ENCODE data around the gene BBS12. TPM values are rescaled to one million over a fixed set of nuclear protein-coding genes. Genes with fewer than 3 reads are reported as not detected.

BBS12 gene
- total RNA-seq, 4 donors from 2014 or later, result 3.6 to 9.9 (median 6.2) TPM

DNA sequence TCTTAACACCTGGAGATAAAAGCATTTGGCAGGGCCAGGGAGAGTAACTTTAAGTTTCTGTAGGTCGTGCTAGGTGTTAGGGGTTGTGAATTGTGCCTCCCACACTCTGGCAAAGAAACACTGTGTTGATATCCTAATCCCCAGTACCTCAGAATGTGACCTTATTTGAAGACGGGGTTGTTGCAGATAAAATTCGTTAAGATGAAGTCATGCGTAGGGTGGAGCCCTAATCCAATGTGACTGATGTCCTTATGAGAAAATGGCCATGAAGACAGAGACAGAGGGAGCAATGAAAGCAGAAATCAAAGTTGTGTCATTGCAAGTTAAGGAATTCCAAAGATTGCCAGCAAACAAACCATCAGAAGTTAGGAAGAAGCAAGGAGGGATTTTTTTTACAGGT lies 40.5 kb upstream of the BBS12 start:
- no peak overlapping the region for H3K27ac ChIP-seq
- no peaks in the 10 kb centered on the region for H3K36me3 ChIP-seq
- intact Hi-C loops (cut with DNase I; ENCODE audit: low total_unique reads), result no loop called here
- DNase-seq, result no peak
- TF ChIP-seq, protein P1, sequence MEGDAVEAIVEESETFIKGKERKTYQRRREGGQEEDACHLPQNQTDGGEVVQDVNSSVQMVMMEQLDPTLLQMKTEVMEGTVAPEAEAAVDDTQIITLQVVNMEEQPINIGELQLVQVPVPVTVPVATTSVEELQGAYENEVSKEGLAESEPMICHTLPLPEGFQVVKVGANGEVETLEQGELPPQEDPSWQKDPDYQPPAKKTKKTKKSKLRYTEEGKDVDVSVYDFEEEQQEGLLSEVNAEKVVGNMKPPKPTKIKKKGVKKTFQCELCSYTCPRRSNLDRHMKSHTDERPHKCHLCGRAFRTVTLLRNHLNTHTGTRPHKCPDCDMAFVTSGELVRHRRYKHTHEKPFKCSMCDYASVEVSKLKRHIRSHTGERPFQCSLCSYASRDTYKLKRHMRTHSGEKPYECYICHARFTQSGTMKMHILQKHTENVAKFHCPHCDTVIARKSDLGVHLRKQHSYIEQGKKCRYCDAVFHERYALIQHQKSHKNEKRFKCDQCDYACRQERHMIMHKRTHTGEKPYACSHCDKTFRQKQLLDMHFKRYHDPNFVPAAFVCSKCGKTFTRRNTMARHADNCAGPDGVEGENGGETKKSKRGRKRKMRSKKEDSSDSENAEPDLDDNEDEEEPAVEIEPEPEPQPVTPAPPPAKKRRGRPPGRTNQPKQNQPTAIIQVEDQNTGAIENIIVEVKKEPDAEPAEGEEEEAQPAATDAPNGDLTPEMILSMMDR (IDR thresholded peaks at IDR 0.05), result no peak
- TF ChIP-seq POLR2A (IDR thresholded peaks at IDR 0.05), result no peak
- no peak overlapping the region for H3K4me3 ChIP-seq
- no peaks in the 10 kb centered on the region for H3K27me3 ChIP-seq
- no peaks in the 10 kb centered on the region for H3K4me1 ChIP-seq
- H3K9me3 ChIP-seq, result no peaks in the 10 kb centered on the region

DNA sequence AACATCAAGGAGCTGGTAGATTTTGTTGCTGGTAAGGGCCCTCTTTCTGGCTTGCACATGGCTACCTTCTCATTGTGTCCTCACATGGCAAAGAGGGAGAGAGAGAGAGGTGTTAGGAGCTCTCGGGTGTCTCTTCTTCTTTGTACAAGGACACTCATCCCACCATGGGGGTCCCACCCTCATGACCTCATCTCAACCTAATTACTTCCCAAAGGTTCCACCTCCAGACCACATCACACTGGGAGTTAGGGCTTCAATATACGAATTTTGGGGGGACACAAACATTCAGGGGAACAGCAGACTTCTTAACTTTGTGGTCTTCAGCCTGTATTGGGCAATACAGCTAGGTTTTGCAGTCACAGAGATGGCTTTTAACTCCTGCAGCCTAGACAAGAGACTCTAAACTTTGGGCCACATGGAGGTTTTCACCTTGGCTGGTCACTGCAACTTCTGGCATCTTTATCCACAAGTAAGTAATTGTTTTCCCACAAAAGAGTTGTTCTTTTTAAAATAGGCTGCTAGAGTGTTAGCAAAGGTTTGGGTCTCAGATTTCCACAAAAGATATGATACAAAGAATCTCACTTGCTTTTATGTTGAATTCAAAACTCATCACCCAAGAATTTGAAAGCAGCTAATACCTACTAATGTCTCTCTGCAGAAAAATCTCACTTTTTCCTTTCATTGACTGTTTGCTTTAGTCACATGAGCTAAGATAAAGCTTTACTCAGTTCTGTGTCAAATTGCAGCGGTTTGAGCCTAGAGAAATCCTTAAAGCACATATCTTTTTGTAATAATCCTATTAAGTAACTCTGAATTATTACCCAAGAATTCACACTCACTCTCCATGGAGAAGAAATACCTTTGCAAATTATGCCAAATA lies 39.6 kb upstream of the BBS12 start:
- Histone ChIP-seq H3K9me3 (no peaks in the 10 kb centered on the region), H3K36me3 (no peaks in the 10 kb centered on the region), H3K4me3 (no peak overlapping the region), H3K4me1 (no peaks in the 10 kb centered on the region), H3K27me3 (no peaks in the 10 kb centered on the region), H3K27ac (no peak overlapping the region)
- intact Hi-C loops (cut with DNase I; ENCODE audit: low total_unique reads), result no loop called here
- TF ChIP-seq, protein P1 (IDR thresholded peaks at IDR 0.05), result no peak
- no peak for TF ChIP-seq POLR2A (IDR thresholded peaks at IDR 0.05)
- DNase-seq, result no peak

DNA sequence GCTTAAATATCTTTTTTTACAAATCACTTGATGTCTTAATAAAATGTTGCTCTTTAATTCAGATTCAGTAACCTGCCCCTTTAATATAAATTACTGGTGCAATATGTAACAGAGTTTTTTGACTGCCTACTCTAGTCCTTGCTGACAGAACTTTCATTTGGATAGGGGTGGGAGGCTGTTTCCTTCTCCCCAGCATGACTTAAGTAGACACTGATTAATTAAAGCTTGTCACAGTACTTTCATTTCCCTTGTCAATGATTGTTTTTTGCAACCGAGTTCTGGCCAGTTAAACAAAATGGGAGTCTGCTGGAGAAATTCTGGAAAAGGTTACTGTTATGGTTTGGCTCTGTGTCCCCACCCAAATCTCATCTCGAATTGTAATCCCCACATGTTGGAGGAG lies 37.3 kb upstream of the BBS12 start:
- no peak for DNase-seq
- H3K27me3 ChIP-seq, result no peaks in the 10 kb centered on the region
- no peak overlapping the region for H3K4me3 ChIP-seq
- H3K4me1 ChIP-seq, result peaks cover 0 to 6% of the 10 kb centered on the region in 2 donors
- H3K27ac ChIP-seq, result peak overlapping the region; percentile 41 to 75
- intact Hi-C loops (cut with DNase I; ENCODE audit: low total_unique reads), result no loop called here
- TF ChIP-seq, protein P1 (IDR thresholded peaks at IDR 0.05), result no peak
- TF ChIP-seq POLR2A (IDR thresholded peaks at IDR 0.05), result no peak
- no peaks in the 10 kb centered on the region for H3K9me3 ChIP-seq
- no peaks in the 10 kb centered on the region for H3K36me3 ChIP-seq

DNA sequence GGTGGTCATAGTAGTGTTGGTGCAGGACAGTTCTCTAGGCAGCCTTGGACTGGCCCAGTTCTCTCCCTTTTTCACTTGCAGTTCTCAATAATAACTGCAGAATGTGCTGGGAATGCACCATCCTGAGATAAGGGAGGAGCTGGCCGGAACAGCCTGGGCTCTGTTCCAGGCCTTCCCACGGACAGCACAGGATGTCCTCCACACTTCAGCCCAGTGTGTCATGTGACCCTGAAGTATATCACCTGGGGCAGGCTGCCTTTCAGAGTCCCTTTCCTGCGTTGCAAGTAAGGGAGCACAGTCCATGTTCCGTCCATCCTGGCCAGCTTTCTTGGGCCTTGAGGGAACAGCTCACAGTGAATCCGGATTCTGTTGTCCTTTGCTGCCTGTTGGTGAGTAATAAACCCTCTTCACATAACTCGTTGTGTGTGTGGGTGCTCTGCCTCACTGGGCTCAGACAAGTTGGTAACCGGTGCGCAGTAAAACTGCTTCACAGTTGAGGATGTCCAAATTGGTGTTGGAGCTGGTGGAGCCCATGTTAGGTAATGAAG lies 32.3 kb upstream of the BBS12 start:
- H3K4me3 ChIP-seq, result peak overlapping the region; percentile 28 to 31
- peaks cover 0 to 6% of the 10 kb centered on the region in 2 donors for H3K4me1 ChIP-seq
- TF ChIP-seq, protein P1 (IDR thresholded peaks at IDR 0.05), result no peak
- peak in 1 of 2 donors; percentile 23 for TF ChIP-seq POLR2A (IDR thresholded peaks at IDR 0.05)
- no peaks in the 10 kb centered on the region for H3K36me3 ChIP-seq
- intact Hi-C loops (cut with DNase I; ENCODE audit: low total_unique reads), result no loop called here
- no peaks in the 10 kb centered on the region for H3K27me3 ChIP-seq
- peak overlapping the region; percentile 61 to 71 for H3K27ac ChIP-seq
- DNase-seq, result peak; percentile 81 to 83
- H3K9me3 ChIP-seq, result no peaks in the 10 kb centered on the region

DNA sequence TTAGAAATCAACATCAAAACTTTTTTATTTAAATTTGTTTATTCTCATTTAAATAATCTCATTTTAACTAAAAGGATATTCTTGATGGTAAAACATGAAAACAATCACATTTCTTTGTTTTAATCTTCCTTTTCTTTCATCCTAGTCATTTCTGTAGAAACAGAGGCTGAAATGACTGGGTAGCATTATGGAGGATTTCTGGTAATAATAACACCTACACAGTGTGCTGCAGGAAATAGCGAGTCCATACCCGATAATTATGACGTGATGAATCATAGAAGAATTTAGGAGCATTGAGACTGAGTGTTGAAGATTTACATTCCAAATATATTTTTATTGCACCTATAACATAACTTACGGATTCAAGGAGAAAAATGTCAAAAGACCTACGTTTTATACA lies 31.4 kb upstream of the BBS12 start:
- H3K27ac ChIP-seq, result peak overlapping the region in 1 of 2 donors; percentile 61
- peaks cover 0 to 6% of the 10 kb centered on the region in 2 donors for H3K4me1 ChIP-seq
- H3K36me3 ChIP-seq, result no peaks in the 10 kb centered on the region
- H3K9me3 ChIP-seq, result no peaks in the 10 kb centered on the region
- no peak for TF ChIP-seq POLR2A (IDR thresholded peaks at IDR 0.05)
- TF ChIP-seq, protein P1 (IDR thresholded peaks at IDR 0.05), result no peak
- intact Hi-C loops (cut with DNase I; ENCODE audit: low total_unique reads), result no loop called here
- peak overlapping the region; percentile 28 to 31 for H3K4me3 ChIP-seq
- no peak for DNase-seq
- H3K27me3 ChIP-seq, result no peaks in the 10 kb centered on the region
